Osteoblast (primary cell): ENCODE data around the gene HPCAL1. TPM values are rescaled to one million over a fixed set of nuclear protein-coding genes. Genes with fewer than 3 reads are reported as not detected.

ENCODE experiments used
- DNase-seq: peaks from one replicate; pipeline ENCODE4 v3.0.0; 2011; ENCODE audit warnings: low spot score, mixed read lengths; ENCODE audit not compliant: insufficient read length; ENCODE audit errors: missing footprints
- H2AFZ ChIP-seq: 2 replicates; pipeline ENCODE4 v1.6.0; 2011; ENCODE audit warnings: mild to moderate bottlenecking, low read length
- H3K27ac ChIP-seq: 2 replicates; pipeline ENCODE4 v1.5.1; 2011; ENCODE audit warnings: mild to moderate bottlenecking, low read depth, low read length, moderate library complexity
- H3K27me3 ChIP-seq: 2 replicates; pipeline ENCODE4 v1.6.0; 2012; ENCODE audit warnings: mild to moderate bottlenecking, control low read depth, inconsistent platforms, low read length, moderate library complexity; ENCODE audit not compliant: insufficient read depth
- H3K36me3 ChIP-seq: 2 replicates; pipeline ENCODE4 v1.5.1; 2011; ENCODE audit warnings: mild to moderate bottlenecking, low read length, control low read depth, moderate library complexity; ENCODE audit not compliant: insufficient read depth
- H3K4me1 ChIP-seq: 2 replicates; pipeline ENCODE4 v1.5.1; 2011; ENCODE audit warnings: mild to moderate bottlenecking, low read length, control low read depth, moderate library complexity; ENCODE audit not compliant: insufficient read depth
- H3K4me2 ChIP-seq: 2 replicates; pipeline ENCODE4 v1.6.0; 2011; ENCODE audit warnings: mild to moderate bottlenecking, low read length; ENCODE audit not compliant: insufficient read depth
- H3K4me3 ChIP-seq: fragments of 200-600 bp; sonication (generic); 3 replicates; pipeline ENCODE4 v1.5.1; 2012; ENCODE audit warnings: mild to moderate bottlenecking, low read length, inconsistent platforms; ENCODE audit not compliant: insufficient read depth
- H3K79me2 ChIP-seq: 2 replicates; pipeline ENCODE4 v1.6.0; 2012; ENCODE audit warnings: mild to moderate bottlenecking, low read length, control low read depth, inconsistent platforms; ENCODE audit not compliant: insufficient read depth
- H3K9me3 ChIP-seq: 2 replicates; pipeline ENCODE4 v1.5.1; 2011; ENCODE audit warnings: low read depth, low read length, control low read depth
- H4K20me1 ChIP-seq: 2 replicates; pipeline ENCODE4 v1.6.0; 2012; ENCODE audit warnings: mild to moderate bottlenecking, low read length, control low read depth; ENCODE audit not compliant: insufficient read depth
- CTCF ChIP-seq: IDR thresholded peaks from 2 replicates; pipeline ENCODE4 v1.5.1; 2011; ENCODE audit warnings: mild to moderate bottlenecking, low read depth, low read length, moderate library complexity; ENCODE audit errors: extremely low read depth
- total RNA-seq: library from RNA; depleted of rRNA; stranded (reverse); fragments of >200 nt; gene quantifications from 2 replicates; pipeline ENCODE4 v1.2.3, GENCODE V29; 2012

Gene HPCAL1
- total RNA-seq, 1 donor: 57.2 TPM

GRCh38 chr2:10428924-10429323 lies 126.2 kb downstream of the HPCAL1 start:
- DNase-seq: peak; percentile 87
- Histone ChIP-seq H3K4me3 (no peak overlapping the region), H2AFZ (no peak overlapping the region), H3K27me3 (no peaks in the 10 kb centered on the region), H3K4me2 (no peak overlapping the region), H3K27ac (no peak overlapping the region), H3K4me1 (peaks cover 7% of the 10 kb centered on the region), H3K79me2 (no peaks in the 10 kb centered on the region), H4K20me1 (peaks cover 12% of the 10 kb centered on the region), H3K36me3 (peaks cover 20% of the 10 kb centered on the region), H3K9me3 (no peaks in the 10 kb centered on the region)
- TF ChIP-seq CTCF: no peak

GRCh38 chr2:10430886-10431622 lies 128.3 kb downstream of the HPCAL1 start:
- Histone ChIP-seq H3K4me3 (no peak overlapping the region), H4K20me1 (peaks cover 7% of the 10 kb centered on the region), H3K36me3 (peaks cover 16% of the 10 kb centered on the region), H3K9me3 (no peaks in the 10 kb centered on the region), H3K4me1 (peaks cover 7% of the 10 kb centered on the region), H3K4me2 (no peak overlapping the region), H2AFZ (no peak overlapping the region), H3K27ac (no peak overlapping the region), H3K27me3 (no peaks in the 10 kb centered on the region), H3K79me2 (no peaks in the 10 kb centered on the region)
- DNase-seq: peak; percentile 82
- no peak for TF ChIP-seq CTCF

- Histone ChIP-seq H3K27ac (no peak overlapping the region), H3K9me3 (no peaks in the 10 kb centered on the region), H4K20me1 (peaks cover 7% of the 10 kb centered on the region), H2AFZ (peak overlapping the region; percentile 59), H3K4me1 (peaks cover 7% of the 10 kb centered on the region), H3K27me3 (no peaks in the 10 kb centered on the region), H3K36me3 (peaks cover 10% of the 10 kb centered on the region), H3K79me2 (no peaks in the 10 kb centered on the region), H3K4me2 (peak overlapping the region; percentile 75), H3K4me3 (peak overlapping the region; percentile 69)
- no peak for TF ChIP-seq CTCF
- DNase-seq: peak; percentile 85
These were observed 129.1 kb downstream of the HPCAL1 start for GRCh38 chr2:10431797-10432196.

- peaks cover 4% of the 10 kb centered on the region for H3K36me3 ChIP-seq
- peak overlapping the region; percentile 75 for H3K4me2 ChIP-seq
- H3K27ac ChIP-seq: no peak overlapping the region
- peaks cover 7% of the 10 kb centered on the region for H4K20me1 ChIP-seq
- peaks cover 7% of the 10 kb centered on the region for H3K4me1 ChIP-seq
- peak; percentile 90 for DNase-seq
- no peaks in the 10 kb centered on the region for H3K9me3 ChIP-seq
- H2AFZ ChIP-seq: peak overlapping the region; percentile 59
- H3K4me3 ChIP-seq: peak overlapping the region; percentile 69
- H3K27me3 ChIP-seq: no peaks in the 10 kb centered on the region
- H3K79me2 ChIP-seq: no peaks in the 10 kb centered on the region
- no peak for TF ChIP-seq CTCF
These were observed 129.8 kb downstream of the HPCAL1 start for GRCh38 chr2:10432311-10433181.
